ENCODE results near the gene RSBN1. TPM values are rescaled to one million over a fixed set of nuclear protein-coding genes. Genes with fewer than 3 reads are reported as not detected.

Gene RSBN1
- total RNA-seq, 1 donor from 2014 or later = 15.0 TPM

DNA sequence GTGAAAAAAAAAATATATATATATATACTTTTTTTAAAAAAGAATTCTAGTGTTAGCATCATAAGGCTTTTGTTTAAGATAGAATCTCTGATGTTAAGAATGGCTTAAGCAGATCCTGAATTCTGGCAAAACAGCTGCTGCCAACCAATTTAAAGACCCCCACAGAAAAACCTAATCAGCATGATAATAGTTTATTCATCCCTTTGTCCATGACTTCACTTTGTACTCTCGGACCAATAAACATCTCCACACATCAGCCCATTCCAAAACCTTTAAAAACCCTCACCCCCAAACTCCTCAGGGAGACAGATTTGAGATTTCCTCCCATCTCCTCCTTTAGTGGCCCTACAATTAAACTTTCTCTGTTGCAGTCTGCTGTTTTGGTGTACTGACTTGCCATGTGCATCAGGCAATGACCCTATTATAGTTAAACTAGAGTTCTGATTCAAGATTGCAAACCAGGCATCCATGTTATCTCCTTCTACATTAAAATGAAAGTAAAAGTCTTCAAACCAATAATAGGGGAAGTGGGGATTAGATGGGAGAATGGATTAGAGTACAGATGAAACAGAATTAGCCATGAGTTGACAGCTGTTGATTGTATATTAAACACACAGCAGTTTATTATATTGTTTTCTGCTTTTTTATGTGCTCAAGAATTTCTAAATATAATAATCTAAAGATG lies 43.2 kb downstream of the RSBN1 start:
- Mint-ChIP-seq H3K4me3 (ENCODE audit: unreplicated experiment) (peak overlapping the region; percentile 40), H3K4me1 (ENCODE audit: unreplicated experiment) (peaks cover 3% of the 10 kb centered on the region), H3K27me3 (ENCODE audit: unreplicated experiment) (no peaks in the 10 kb centered on the region), H3K27ac (ENCODE audit: unreplicated experiment) (no peak overlapping the region), H3K9me3 (ENCODE audit: unreplicated experiment) (no peaks in the 10 kb centered on the region), H3K36me3 (ENCODE audit: low read depth, unreplicated experiment) (peaks cover 10% of the 10 kb centered on the region)
- TF ChIP-seq, protein P1, sequence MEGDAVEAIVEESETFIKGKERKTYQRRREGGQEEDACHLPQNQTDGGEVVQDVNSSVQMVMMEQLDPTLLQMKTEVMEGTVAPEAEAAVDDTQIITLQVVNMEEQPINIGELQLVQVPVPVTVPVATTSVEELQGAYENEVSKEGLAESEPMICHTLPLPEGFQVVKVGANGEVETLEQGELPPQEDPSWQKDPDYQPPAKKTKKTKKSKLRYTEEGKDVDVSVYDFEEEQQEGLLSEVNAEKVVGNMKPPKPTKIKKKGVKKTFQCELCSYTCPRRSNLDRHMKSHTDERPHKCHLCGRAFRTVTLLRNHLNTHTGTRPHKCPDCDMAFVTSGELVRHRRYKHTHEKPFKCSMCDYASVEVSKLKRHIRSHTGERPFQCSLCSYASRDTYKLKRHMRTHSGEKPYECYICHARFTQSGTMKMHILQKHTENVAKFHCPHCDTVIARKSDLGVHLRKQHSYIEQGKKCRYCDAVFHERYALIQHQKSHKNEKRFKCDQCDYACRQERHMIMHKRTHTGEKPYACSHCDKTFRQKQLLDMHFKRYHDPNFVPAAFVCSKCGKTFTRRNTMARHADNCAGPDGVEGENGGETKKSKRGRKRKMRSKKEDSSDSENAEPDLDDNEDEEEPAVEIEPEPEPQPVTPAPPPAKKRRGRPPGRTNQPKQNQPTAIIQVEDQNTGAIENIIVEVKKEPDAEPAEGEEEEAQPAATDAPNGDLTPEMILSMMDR (IDR thresholded peaks at IDR 0.05; ENCODE audit: unreplicated experiment) = no peak
- no peak for DNase-seq (ENCODE audit: low spot score)

DNA sequence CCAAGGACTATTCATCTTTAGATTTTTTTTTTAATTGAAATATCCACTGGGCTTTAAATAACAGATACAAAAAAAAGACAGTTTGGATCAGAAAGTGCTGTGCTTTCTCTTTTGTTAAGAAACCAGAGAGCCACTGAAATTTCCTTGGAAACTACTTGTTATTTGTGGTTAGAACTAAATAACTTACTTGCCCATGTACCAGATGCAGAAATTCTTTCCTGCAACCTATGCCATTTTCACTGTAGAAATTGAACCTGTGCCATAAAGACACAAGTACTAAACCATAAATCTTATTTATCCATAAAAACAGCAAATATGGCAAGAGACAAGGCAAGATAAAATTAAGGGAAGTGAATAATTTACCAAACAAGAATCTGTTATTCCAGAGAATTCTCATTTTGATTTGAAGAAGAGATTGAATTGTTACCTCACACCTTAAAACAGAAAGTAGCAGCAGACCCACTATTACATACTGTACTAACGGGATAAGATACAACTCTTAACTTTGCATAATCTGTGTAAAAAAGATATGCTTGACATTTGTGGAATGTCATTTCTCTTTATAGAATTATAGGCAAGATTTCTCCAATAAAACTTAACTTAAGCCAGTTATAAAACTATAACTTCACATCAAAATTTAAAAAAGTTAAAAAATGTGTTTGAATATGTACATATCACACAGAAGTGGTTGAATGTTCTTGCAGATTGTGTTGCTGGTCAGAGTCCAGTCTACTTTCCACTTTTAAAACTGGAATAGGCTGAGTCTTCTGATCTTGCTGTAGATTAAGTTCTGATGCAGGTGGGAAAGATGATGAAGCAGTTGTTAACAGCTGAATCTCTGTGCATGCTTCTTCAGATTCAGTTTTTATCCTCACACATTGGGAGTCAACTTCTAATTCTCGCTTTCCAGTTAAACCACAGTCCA lies 46.7 kb downstream of the RSBN1 start:
- Mint-ChIP-seq H3K27me3 (ENCODE audit: unreplicated experiment) (no peaks in the 10 kb centered on the region), H3K9me3 (ENCODE audit: unreplicated experiment) (no peaks in the 10 kb centered on the region), H3K4me1 (ENCODE audit: unreplicated experiment) (peaks cover 1% of the 10 kb centered on the region), H3K36me3 (ENCODE audit: low read depth, unreplicated experiment) (peaks cover 10% of the 10 kb centered on the region), H3K27ac (ENCODE audit: unreplicated experiment) (no peak overlapping the region), H3K4me3 (ENCODE audit: unreplicated experiment) (no peak overlapping the region)
- TF ChIP-seq, protein P1 (IDR thresholded peaks at IDR 0.05; ENCODE audit: unreplicated experiment) = no peak
- no peak for DNase-seq (ENCODE audit: low spot score)

DNA sequence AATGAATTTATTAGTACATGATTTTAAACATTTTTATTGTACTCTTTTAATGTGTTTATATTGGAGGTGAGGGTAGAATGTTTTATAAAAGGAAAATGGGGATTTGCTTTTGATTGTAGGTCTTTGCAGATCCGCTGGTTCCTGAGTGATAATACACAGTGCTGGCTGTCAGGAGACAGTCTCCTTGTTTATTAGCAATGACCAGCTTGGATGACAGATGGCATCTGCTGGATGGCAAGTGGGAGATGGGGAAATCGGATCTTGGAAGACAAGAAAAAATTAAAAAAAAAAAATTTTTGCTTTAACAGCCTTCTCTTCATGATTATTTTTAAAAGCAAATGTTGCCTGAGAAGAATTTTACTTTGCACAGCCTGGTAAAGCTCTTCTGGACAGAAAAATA lies 48.6 kb downstream of the RSBN1 start:
- H3K27ac Mint-ChIP-seq (ENCODE audit: unreplicated experiment) = no peak overlapping the region
- no peak overlapping the region for H3K4me3 Mint-ChIP-seq (ENCODE audit: unreplicated experiment)
- no peak for DNase-seq (ENCODE audit: low spot score)
- peaks cover 2% of the 10 kb centered on the region for H3K4me1 Mint-ChIP-seq (ENCODE audit: unreplicated experiment)
- no peaks in the 10 kb centered on the region for H3K9me3 Mint-ChIP-seq (ENCODE audit: unreplicated experiment)
- TF ChIP-seq, protein P1 (IDR thresholded peaks at IDR 0.05; ENCODE audit: unreplicated experiment) = no peak
- peaks cover 7% of the 10 kb centered on the region for H3K27me3 Mint-ChIP-seq (ENCODE audit: unreplicated experiment)
- peaks cover 10% of the 10 kb centered on the region for H3K36me3 Mint-ChIP-seq (ENCODE audit: low read depth, unreplicated experiment)

DNA sequence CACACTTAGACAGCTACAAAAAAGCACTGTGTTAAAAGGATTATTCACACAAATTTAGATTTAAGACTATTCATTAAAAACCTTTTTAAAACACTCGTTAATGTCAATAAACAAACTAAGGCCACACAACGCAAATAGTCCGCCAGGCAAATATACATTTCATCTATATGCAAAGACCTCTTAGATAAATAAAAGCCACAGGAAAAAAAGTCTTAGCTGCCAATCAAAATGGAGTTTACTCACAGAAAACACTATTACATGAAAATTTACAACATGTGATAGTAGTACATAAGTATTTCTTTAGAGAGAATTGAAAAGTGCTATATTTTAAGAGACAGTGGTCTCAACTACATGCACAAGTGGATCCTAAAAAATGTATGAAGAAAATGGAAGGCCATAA lies 50.3 kb downstream of the RSBN1 start:
- peaks cover 7% of the 10 kb centered on the region for H3K27me3 Mint-ChIP-seq (ENCODE audit: unreplicated experiment)
- no peak overlapping the region for H3K4me3 Mint-ChIP-seq (ENCODE audit: unreplicated experiment)
- TF ChIP-seq, protein P1 (IDR thresholded peaks at IDR 0.05; ENCODE audit: unreplicated experiment) = no peak

More for the DNA sequence above, 50.3 kb downstream of the RSBN1 start:
- Mint-ChIP-seq H3K9me3 (ENCODE audit: unreplicated experiment) (no peaks in the 10 kb centered on the region), H3K27ac (ENCODE audit: unreplicated experiment) (no peak overlapping the region), H3K36me3 (ENCODE audit: low read depth, unreplicated experiment) (peaks cover 6% of the 10 kb centered on the region), H3K4me1 (ENCODE audit: unreplicated experiment) (peaks cover 7% of the 10 kb centered on the region)
- no peak for DNase-seq (ENCODE audit: low spot score)
